ENCODE results near the gene ENTPD2.

GRCh38 chr9:137009217-137009616 is 44.6 kb downstream of the ENTPD2 start:
- TF ChIP-seq, protein P1, sequence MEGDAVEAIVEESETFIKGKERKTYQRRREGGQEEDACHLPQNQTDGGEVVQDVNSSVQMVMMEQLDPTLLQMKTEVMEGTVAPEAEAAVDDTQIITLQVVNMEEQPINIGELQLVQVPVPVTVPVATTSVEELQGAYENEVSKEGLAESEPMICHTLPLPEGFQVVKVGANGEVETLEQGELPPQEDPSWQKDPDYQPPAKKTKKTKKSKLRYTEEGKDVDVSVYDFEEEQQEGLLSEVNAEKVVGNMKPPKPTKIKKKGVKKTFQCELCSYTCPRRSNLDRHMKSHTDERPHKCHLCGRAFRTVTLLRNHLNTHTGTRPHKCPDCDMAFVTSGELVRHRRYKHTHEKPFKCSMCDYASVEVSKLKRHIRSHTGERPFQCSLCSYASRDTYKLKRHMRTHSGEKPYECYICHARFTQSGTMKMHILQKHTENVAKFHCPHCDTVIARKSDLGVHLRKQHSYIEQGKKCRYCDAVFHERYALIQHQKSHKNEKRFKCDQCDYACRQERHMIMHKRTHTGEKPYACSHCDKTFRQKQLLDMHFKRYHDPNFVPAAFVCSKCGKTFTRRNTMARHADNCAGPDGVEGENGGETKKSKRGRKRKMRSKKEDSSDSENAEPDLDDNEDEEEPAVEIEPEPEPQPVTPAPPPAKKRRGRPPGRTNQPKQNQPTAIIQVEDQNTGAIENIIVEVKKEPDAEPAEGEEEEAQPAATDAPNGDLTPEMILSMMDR (IDR thresholded peaks at IDR 0.05) = no peak
- TF ChIP-seq POLR2A (IDR thresholded peaks at IDR 0.05) = no peak
